ENCODE results near the gene TRIM23.

Gene TRIM23

DNA sequence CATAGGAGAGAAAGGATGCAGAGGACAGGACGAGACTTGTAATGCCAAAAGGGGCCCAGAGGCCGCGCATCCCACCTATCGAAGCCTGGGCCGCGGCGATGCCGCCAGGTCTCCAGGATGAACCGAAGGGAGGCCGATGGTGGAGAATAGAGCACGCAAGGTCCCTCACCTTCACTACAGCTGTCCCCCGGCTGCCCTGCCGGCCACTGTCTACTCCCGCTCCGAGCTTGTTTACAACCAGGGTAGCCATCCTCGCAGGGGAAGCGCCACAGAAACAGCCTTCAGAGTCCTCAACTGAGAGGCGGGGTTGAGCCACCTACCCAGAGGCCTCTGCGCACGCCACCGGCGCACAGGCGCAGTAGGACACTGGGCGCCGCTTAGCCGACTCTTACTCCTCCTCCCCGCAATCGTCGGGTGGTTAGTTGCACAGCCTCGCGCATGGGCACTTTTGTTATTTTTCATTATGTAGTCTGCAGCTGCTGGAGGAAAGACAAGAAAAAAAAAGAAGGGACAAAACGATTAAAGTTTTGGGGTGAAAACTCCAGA is at the start of gene TRIM23:
Gene TRIM23 (minus strand): TSS at position 309 of the 546 bp plus-strand sequence. CDS start 59 bp downstream, at position 250.
- Histone ChIP-seq H3K4me3 (ENCODE audit: low read depth, low read length) (peak within 1 kb of the TSS; percentile 88), H3K4me2 (ENCODE audit: low read length) (peak within 1 kb of the TSS; percentile 56), H3K27ac (peak within 1 kb of the TSS; percentile 94), H3K36me3 (ENCODE audit: control insufficient read depth, insufficient read depth, low read length) (no peaks in the 10 kb centered on the region), H3K79me2 (peaks cover 36% of the 10 kb centered on the region), H3K4me1 (peaks cover 12% of the 10 kb centered on the region), H2AFZ (peak within 1 kb of the TSS; percentile 96), H3K9ac (peak within 1 kb of the TSS; percentile 78), H3K27me3 (ENCODE audit: control insufficient read depth, insufficient read depth, low read length) (no peaks in the 10 kb centered on the region), H3K9me3 (ENCODE audit: control insufficient read depth, low read length) (no peaks in the 10 kb centered on the region)
- no peak for TF ChIP-seq CTCF (IDR thresholded peaks at IDR 0.05)

DNA sequence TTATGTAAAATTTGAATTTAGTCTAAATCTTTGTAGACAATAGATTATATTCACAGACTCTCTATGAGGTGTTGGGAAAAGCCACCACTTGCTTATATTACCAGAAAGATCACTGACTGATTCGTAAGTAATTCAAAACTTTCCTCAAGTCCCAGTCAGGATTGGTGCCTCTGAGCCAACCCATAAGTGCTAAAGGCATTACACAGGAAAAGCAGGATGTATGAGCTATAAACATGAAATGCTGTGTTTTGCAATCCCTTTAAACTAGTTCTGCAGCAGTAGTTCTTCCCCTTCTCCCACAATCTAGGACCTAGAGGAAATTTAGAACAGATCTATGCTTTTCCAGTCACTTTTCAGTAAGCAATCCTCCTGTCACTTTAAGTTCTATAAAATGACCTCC is 48.7 kb upstream of the TRIM23 start:
- no peak overlapping the region for H2AFZ ChIP-seq
- H3K27ac ChIP-seq = no peak overlapping the region
- no peak overlapping the region for H3K4me2 ChIP-seq (ENCODE audit: low read length)
- TF ChIP-seq CTCF (IDR thresholded peaks at IDR 0.05) = no peak
- H3K36me3 ChIP-seq (ENCODE audit: control insufficient read depth, insufficient read depth, low read length) = no peaks in the 10 kb centered on the region
- no peaks in the 10 kb centered on the region for H3K9me3 ChIP-seq (ENCODE audit: control insufficient read depth, low read length)
- H3K4me1 ChIP-seq = no peaks in the 10 kb centered on the region
- H3K79me2 ChIP-seq = no peaks in the 10 kb centered on the region
- H3K27me3 ChIP-seq (ENCODE audit: control insufficient read depth, insufficient read depth, low read length) = no peaks in the 10 kb centered on the region
- H3K4me3 ChIP-seq (ENCODE audit: low read depth, low read length) = no peak overlapping the region
- H3K9ac ChIP-seq = no peak overlapping the region

DNA sequence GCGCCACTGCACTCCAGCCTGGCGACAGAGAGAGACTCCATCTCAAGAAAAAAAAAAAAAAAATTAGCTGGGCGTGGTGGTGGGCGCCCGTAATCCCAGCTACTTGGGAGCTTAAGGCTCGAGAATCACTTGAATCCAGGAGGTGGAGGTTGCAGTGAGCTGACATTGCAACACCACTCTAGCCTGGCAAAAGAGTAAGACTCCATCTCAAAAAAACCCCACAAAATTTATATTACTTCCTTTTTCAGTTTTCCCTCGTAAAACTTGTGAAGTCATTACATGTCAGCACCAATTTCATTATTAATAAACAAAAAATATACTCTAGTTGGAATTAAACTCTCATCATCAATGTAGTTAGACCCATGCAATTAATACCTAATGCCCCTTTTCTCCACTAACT is 44.6 kb upstream of the TRIM23 start:
- no peak for TF ChIP-seq CTCF (IDR thresholded peaks at IDR 0.05)
- Histone ChIP-seq H3K9ac (no peak overlapping the region), H3K4me3 (ENCODE audit: low read depth, low read length) (no peak overlapping the region), H3K79me2 (no peaks in the 10 kb centered on the region), H3K27ac (no peak overlapping the region), H3K4me1 (no peaks in the 10 kb centered on the region), H3K4me2 (ENCODE audit: low read length) (no peak overlapping the region), H3K27me3 (ENCODE audit: control insufficient read depth, insufficient read depth, low read length) (no peaks in the 10 kb centered on the region), H3K9me3 (ENCODE audit: control insufficient read depth, low read length) (no peaks in the 10 kb centered on the region), H2AFZ (no peak overlapping the region), H3K36me3 (ENCODE audit: control insufficient read depth, insufficient read depth, low read length) (no peaks in the 10 kb centered on the region)

DNA sequence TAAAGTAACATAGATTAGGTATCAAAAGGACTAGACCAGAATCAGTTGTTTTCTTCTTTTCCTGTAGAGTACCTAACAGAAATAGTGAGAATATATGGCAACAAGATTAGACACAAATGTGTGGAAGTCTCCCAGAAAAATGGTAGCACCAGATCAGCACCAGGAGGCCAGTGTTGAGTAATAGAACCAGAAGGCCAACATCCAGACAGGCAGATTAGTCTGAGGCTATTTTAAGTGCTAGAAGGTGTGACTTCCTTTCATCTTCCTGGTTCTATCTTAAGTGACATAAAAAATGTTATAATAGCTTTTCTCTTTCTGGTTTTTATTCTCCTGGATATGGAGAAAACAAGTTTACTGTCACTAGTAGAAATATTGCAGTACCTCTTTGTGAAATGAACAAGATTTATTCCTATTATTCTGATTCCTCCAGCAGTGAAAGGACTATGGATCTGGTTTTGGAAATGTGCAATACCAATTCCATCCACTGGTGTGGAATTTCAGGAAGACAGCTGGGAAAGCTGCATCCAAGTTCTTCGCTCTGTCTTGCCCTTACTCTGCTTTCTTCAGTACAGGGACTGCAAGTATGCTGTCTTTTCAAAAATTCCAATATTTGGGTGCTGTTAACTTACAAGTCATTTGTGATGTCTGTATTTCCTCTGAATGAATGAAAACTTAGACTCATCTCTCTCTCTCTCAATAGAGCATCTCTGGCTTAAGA is 39.8 kb upstream of the TRIM23 start:
- H3K4me1 ChIP-seq = no peaks in the 10 kb centered on the region
- no peak overlapping the region for H2AFZ ChIP-seq
- no peaks in the 10 kb centered on the region for H3K27me3 ChIP-seq (ENCODE audit: control insufficient read depth, insufficient read depth, low read length)
- no peak overlapping the region for H3K9ac ChIP-seq
- H3K4me3 ChIP-seq (ENCODE audit: low read depth, low read length) = no peak overlapping the region
- peak; percentile 12 for TF ChIP-seq CTCF (IDR thresholded peaks at IDR 0.05)
- H3K4me2 ChIP-seq (ENCODE audit: low read length) = no peak overlapping the region
- no peak overlapping the region for H3K27ac ChIP-seq
- no peaks in the 10 kb centered on the region for H3K36me3 ChIP-seq (ENCODE audit: control insufficient read depth, insufficient read depth, low read length)
- H3K9me3 ChIP-seq (ENCODE audit: control insufficient read depth, low read length) = no peaks in the 10 kb centered on the region
- no peaks in the 10 kb centered on the region for H3K79me2 ChIP-seq

DNA sequence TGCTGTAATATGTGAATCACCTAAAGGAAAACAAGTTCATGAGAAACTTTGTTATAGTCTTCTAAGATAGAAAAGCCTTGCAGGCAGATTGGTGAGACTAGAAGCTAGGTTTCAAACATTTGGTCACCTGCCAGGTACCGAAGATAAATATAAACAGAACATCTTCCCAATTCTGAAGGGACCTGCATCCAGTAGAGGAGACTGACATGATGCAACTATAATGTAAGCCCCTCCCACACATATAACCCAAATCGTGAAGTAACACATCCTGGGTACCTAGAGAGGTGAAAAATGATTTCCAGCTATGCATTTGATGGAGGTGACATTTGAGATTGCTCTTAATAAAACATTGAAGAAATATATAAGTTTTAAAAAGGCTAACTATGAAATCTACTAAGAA is 30.6 kb upstream of the TRIM23 start:
- Histone ChIP-seq H3K4me2 (ENCODE audit: low read length) (no peak overlapping the region), H3K27me3 (ENCODE audit: control insufficient read depth, insufficient read depth, low read length) (no peaks in the 10 kb centered on the region), H3K27ac (no peak overlapping the region), H3K9me3 (ENCODE audit: control insufficient read depth, low read length) (no peaks in the 10 kb centered on the region), H2AFZ (no peak overlapping the region), H3K9ac (no peak overlapping the region), H3K79me2 (no peaks in the 10 kb centered on the region), H3K36me3 (ENCODE audit: control insufficient read depth, insufficient read depth, low read length) (no peaks in the 10 kb centered on the region), H3K4me3 (ENCODE audit: low read depth, low read length) (no peak overlapping the region), H3K4me1 (no peaks in the 10 kb centered on the region)
- no peak for TF ChIP-seq CTCF (IDR thresholded peaks at IDR 0.05)
